HepG2 (cell line): Measurements from ENCODE around the gene ZNF24. TPM values are rescaled to one million over a fixed set of nuclear protein-coding genes. Genes with fewer than 3 reads are reported as not detected.

Experiments used
- AGO2 ChIP-seq: fragments of 200-400 bp; formaldehyde crosslinking; optimal IDR thresholded peaks from 2 replicates; pipeline ENCODE3; 2017; ENCODE audit warnings: mild to moderate bottlenecking, low read depth, low read length, moderate library complexity
- EP300 ChIP-seq, 3 experiments: sonication (generic) in 1 of 3; formaldehyde crosslinking in 1 of 3; IDR thresholded peaks; 2 replicates each; pipeline versions ENCODE4 v1.5.1 to v1.6.1; 2011 to 2020; ENCODE audit warnings: low read depth in 2 of 3, low read length in 2 of 3, borderline replicate concordance in 1 of 3, improper control_type of control experiment in 1 of 3, mild to moderate bottlenecking in 1 of 3, missing genetic modification reagents in 1 of 3, moderate library complexity in 1 of 3
- TP53 ChIP-seq: sonication (generic); formaldehyde crosslinking; conservative IDR thresholded peaks from 2 replicates; pipeline ENCODE4 v1.4.0; 2020; ENCODE audit warnings: missing genetic modification reagents
- YEATS2 ChIP-seq: sonication (generic); formaldehyde crosslinking; IDR thresholded peaks from 2 replicates; pipeline ENCODE4 v1.4.0; 2020; ENCODE audit warnings: missing genetic modification reagents, borderline replicate concordance
- ZNF431 ChIP-seq: sonication (generic); formaldehyde crosslinking; IDR thresholded peaks from 2 replicates; pipeline ENCODE4 v1.9.0; 2022; ENCODE audit warnings: missing genetic modification reagents, low read depth, mild to moderate bottlenecking, borderline replicate concordance
- polyA plus RNA-seq, 8 experiments: library from polyadenylated mRNA; depleted of rRNA in 3 of 8; stranded (reverse) in 7 of 8; unstranded in 1 of 8; fragments of >200 nt; fragmentation: Illumina TruSeq in 4 of 8; extraction: Trizol in 4 of 8; gene quantifications; 2 replicates each; pipeline versions ENCODE4 v1.2.1 to v1.2.3, GENCODE V29; 2011 to 2016; ENCODE audit warnings: low read depth in 4 of 8, missing spikeins in 1 of 8, mixed read lengths in 1 of 8; ENCODE audit not compliant: insufficient read depth in 1 of 8
- total RNA-seq, 5 experiments: library from RNA; depleted of rRNA; stranded (reverse); fragments of >200 nt; fragmentation: Illumina TruSeq; extraction: Trizol; gene quantifications; 2 replicates each; pipeline ENCODE4 v1.2.3, GENCODE V29; 2016; ENCODE audit warnings: low read depth in 1 of 5
- TF ChIP-seq, protein P1 (sequence below): sonication (generic); formaldehyde crosslinking; conservative IDR thresholded peaks from 2 replicates; pipeline ENCODE4 v1.4.0; 2020; ENCODE audit warnings: mild to moderate bottlenecking, missing genetic modification reagents, moderate library complexity
- TF ChIP-seq, protein P2 (sequence below): sonication (generic); formaldehyde crosslinking; IDR thresholded peaks from 2 replicates; pipeline ENCODE4 v1.8.1; 2023; ENCODE audit warnings: mild to moderate bottlenecking, missing genetic modification reagents
- TF ChIP-seq, protein P3 (sequence below): IDR thresholded peaks from 2 replicates; pipeline ENCODE4 v1.4.0; 2020; ENCODE audit warnings: mild to moderate bottlenecking, missing genetic modification reagents
- TF ChIP-seq, protein P4 (sequence below): sonication (generic); formaldehyde crosslinking; IDR thresholded peaks from 2 replicates; pipeline ENCODE4 v1.4.0; 2020; ENCODE audit warnings: missing genetic modification reagents
- TF ChIP-seq, protein P5 (sequence below): IDR thresholded peaks from 2 replicates; pipeline ENCODE4 v1.6.1; 2016; ENCODE audit warnings: low read depth, control low read depth
- TF ChIP-seq, protein P6 (sequence below): sonication (generic); formaldehyde crosslinking; IDR thresholded peaks from 2 replicates; pipeline ENCODE4 v1.4.0; 2020; ENCODE audit warnings: mild to moderate bottlenecking, missing genetic modification reagents

ZNF24 gene
- total and polyA plus RNA-seq, 2 of the 13 experiments (the other 11 are each of a cell fraction or from before 2014, with no cell fraction given): 19.5 to 41.1 TPM

DNA sequence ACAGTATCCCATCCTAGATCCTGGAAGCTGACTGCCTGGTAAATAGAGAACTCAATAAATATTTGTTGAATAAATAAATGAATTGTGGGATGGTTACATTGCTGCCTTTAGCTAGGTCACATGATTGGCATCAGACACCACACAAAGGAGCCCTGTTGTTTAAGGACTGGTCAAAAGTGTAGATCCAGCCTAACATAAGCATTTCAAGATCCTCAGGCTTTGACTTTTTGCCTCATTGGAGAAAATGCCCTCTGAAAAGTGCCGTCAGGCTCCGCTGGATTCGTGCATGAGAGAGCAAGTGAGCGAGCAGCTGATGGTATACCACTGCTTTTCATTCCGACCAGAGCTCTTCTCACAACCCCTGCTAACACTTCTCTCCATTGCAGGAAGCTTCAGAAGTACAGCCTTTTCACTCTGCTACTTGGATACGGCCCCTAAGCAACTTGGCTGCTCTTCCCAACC lies 1.3 kb upstream of the ZNF24 start (continued):
- TF ChIP-seq, protein P1, sequence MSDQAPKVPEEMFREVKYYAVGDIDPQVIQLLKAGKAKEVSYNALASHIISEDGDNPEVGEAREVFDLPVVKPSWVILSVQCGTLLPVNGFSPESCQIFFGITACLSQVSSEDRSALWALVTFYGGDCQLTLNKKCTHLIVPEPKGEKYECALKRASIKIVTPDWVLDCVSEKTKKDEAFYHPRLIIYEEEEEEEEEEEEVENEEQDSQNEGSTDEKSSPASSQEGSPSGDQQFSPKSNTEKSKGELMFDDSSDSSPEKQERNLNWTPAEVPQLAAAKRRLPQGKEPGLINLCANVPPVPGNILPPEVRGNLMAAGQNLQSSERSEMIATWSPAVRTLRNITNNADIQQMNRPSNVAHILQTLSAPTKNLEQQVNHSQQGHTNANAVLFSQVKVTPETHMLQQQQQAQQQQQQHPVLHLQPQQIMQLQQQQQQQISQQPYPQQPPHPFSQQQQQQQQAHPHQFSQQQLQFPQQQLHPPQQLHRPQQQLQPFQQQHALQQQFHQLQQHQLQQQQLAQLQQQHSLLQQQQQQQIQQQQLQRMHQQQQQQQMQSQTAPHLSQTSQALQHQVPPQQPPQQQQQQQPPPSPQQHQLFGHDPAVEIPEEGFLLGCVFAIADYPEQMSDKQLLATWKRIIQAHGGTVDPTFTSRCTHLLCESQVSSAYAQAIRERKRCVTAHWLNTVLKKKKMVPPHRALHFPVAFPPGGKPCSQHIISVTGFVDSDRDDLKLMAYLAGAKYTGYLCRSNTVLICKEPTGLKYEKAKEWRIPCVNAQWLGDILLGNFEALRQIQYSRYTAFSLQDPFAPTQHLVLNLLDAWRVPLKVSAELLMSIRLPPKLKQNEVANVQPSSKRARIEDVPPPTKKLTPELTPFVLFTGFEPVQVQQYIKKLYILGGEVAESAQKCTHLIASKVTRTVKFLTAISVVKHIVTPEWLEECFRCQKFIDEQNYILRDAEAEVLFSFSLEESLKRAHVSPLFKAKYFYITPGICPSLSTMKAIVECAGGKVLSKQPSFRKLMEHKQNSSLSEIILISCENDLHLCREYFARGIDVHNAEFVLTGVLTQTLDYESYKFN (CRISPR knock-in tag): no peak
- TF ChIP-seq, protein P2, sequence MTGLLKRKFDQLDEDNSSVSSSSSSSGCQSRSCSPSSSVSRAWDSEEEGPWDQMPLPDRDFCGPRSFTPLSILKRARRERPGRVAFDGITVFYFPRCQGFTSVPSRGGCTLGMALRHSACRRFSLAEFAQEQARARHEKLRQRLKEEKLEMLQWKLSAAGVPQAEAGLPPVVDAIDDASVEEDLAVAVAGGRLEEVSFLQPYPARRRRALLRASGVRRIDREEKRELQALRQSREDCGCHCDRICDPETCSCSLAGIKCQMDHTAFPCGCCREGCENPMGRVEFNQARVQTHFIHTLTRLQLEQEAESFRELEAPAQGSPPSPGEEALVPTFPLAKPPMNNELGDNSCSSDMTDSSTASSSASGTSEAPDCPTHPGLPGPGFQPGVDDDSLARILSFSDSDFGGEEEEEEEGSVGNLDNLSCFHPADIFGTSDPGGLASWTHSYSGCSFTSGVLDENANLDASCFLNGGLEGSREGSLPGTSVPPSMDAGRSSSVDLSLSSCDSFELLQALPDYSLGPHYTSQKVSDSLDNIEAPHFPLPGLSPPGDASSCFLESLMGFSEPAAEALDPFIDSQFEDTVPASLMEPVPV (CRISPR knock-in tag): no peak
- TF ChIP-seq, protein P3, sequence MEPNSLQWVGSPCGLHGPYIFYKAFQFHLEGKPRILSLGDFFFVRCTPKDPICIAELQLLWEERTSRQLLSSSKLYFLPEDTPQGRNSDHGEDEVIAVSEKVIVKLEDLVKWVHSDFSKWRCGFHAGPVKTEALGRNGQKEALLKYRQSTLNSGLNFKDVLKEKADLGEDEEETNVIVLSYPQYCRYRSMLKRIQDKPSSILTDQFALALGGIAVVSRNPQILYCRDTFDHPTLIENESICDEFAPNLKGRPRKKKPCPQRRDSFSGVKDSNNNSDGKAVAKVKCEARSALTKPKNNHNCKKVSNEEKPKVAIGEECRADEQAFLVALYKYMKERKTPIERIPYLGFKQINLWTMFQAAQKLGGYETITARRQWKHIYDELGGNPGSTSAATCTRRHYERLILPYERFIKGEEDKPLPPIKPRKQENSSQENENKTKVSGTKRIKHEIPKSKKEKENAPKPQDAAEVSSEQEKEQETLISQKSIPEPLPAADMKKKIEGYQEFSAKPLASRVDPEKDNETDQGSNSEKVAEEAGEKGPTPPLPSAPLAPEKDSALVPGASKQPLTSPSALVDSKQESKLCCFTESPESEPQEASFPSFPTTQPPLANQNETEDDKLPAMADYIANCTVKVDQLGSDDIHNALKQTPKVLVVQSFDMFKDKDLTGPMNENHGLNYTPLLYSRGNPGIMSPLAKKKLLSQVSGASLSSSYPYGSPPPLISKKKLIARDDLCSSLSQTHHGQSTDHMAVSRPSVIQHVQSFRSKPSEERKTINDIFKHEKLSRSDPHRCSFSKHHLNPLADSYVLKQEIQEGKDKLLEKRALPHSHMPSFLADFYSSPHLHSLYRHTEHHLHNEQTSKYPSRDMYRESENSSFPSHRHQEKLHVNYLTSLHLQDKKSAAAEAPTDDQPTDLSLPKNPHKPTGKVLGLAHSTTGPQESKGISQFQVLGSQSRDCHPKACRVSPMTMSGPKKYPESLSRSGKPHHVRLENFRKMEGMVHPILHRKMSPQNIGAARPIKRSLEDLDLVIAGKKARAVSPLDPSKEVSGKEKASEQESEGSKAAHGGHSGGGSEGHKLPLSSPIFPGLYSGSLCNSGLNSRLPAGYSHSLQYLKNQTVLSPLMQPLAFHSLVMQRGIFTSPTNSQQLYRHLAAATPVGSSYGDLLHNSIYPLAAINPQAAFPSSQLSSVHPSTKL (CRISPR knock-in tag): peak; percentile 55; the same call in 1 of the 2 replicates
- TF ChIP-seq TP53 (CRISPR knock-in tag) (no peak), ZNF431 (CRISPR knock-in tag) (no peak), EP300 (IDR thresholded peaks at IDR 0.05; ENCODE audit: low read depth in 2 of 2, low read length in 2 of 2) (no peak), EP300 (CRISPR knock-in tag; IDR thresholded peaks at IDR 0.05; ENCODE audit: borderline replicate concordance) (0 out of 2 replicates have a peak, but pooled peaks have one; percentile 37), YEATS2 (peak; percentile 28; the same call in 1 of the 2 replicates), AGO2 (no peak)
- TF ChIP-seq, protein P4, sequence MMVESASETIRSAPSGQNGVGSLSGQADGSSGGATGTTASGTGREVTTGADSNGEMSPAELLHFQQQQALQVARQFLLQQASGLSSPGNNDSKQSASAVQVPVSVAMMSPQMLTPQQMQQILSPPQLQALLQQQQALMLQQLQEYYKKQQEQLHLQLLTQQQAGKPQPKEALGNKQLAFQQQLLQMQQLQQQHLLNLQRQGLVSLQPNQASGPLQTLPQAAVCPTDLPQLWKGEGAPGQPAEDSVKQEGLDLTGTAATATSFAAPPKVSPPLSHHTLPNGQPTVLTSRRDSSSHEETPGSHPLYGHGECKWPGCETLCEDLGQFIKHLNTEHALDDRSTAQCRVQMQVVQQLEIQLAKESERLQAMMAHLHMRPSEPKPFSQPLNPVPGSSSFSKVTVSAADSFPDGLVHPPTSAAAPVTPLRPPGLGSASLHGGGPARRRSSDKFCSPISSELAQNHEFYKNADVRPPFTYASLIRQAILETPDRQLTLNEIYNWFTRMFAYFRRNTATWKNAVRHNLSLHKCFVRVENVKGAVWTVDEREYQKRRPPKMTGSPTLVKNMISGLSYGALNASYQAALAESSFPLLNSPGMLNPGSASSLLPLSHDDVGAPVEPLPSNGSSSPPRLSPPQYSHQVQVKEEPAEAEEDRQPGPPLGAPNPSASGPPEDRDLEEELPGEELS (CRISPR knock-in tag): peak; percentile 79
- TF ChIP-seq, protein P5, sequence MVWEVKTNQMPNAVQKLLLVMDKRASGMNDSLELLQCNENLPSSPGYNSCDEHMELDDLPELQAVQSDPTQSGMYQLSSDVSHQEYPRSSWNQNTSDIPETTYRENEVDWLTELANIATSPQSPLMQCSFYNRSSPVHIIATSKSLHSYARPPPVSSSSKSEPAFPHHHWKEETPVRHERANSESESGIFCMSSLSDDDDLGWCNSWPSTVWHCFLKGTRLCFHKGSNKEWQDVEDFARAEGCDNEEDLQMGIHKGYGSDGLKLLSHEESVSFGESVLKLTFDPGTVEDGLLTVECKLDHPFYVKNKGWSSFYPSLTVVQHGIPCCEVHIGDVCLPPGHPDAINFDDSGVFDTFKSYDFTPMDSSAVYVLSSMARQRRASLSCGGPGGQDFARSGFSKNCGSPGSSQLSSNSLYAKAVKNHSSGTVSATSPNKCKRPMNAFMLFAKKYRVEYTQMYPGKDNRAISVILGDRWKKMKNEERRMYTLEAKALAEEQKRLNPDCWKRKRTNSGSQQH (CRISPR knock-in tag): no peak
- TF ChIP-seq, protein P6, sequence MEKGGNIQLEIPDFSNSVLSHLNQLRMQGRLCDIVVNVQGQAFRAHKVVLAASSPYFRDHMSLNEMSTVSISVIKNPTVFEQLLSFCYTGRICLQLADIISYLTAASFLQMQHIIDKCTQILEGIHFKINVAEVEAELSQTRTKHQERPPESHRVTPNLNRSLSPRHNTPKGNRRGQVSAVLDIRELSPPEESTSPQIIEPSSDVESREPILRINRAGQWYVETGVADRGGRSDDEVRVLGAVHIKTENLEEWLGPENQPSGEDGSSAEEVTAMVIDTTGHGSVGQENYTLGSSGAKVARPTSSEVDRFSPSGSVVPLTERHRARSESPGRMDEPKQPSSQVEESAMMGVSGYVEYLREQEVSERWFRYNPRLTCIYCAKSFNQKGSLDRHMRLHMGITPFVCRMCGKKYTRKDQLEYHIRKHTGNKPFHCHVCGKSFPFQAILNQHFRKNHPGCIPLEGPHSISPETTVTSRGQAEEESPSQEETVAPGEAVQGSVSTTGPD (CRISPR knock-in tag): no peak
